ENCODE results near the gene ADGRB2. TPM values are rescaled to one million over a fixed set of nuclear protein-coding genes. Genes with fewer than 3 reads are reported as not detected.

ADGRB2 gene
- total RNA-seq, 4 donors from 2014 or later: 0.18 to 2.1 (median 0.86) TPM

DNA sequence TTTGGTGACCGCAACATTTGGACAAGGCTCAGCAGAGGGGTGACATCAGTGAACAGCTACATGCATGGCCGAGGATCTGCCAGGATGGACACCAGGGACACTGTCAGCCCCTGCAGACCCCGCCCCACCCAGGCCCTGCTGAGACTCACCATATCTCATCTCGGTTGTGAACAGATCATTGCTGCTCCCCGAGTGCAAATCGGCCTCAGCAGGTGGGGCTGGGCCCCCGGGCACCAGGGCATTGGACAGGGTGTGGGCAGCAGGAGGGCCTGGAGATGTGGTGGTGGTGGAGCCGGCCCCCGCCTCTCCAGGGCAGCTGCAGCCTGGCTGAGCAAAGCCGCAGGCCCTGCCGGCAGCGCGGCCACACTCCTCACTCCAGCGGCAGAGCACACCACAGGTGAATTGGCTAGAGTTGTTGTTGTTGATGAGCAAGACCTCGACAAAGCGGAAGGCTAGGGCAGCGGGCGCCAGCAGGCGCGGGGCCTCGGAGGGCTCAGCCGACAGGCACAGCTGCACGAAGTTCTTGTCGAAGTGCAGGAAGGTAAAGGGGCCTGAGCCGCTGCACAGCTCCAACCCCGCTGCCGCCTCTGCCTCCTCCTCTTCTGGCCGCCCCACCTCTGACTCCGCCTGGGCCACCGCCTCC, 8.2 kb downstream of the ADGRB2 start:
- no peak for DNase-seq
- TF ChIP-seq POLR2A (IDR thresholded peaks at IDR 0.05) (no peak), CTCF (IDR thresholded peaks at IDR 0.05) (no peak)
- no peaks in the 10 kb centered on the region for H3K36me3 ChIP-seq
- no peaks in the 10 kb centered on the region for H3K9me3 ChIP-seq
- H3K27ac ChIP-seq: no peak overlapping the region
- H3K4me1 ChIP-seq: peaks cover 11 to 22% (median 12%) of the 10 kb centered on the region in 3 donors
- intact Hi-C loops (cut with DNase I): no loop called here
- 86% methylated on average over 9 of the region's 30 CpGs; no CpG with 5 or more reads in 1 of the 2 donors for WGBS, 2 donors
- peaks cover 0 to 39% (median 0%) of the 10 kb centered on the region in 4 donors for H3K27me3 ChIP-seq
- no peak overlapping the region for H3K4me3 ChIP-seq

GRCh38 chr1:31755197-31755611, 8.9 kb downstream of the ADGRB2 start:
- WGBS, 2 donors: 19 to 41% methylated on average over 3 to 6 of the region's 9 CpGs
- intact Hi-C loops (cut with DNase I): no loop called here
- Histone ChIP-seq H3K27me3 (peaks cover 0 to 39% (median 0%) of the 10 kb centered on the region in 4 donors), H3K4me1 (peaks cover 7 to 15% (median 11%) of the 10 kb centered on the region in 3 donors), H3K36me3 (no peaks in the 10 kb centered on the region), H3K9me3 (no peaks in the 10 kb centered on the region), H3K27ac (no peak overlapping the region), H3K4me3 (no peak overlapping the region)
- DNase-seq: no peak
- TF ChIP-seq CTCF (IDR thresholded peaks at IDR 0.05): no peak
- TF ChIP-seq POLR2A (IDR thresholded peaks at IDR 0.05): no peak

DNA sequence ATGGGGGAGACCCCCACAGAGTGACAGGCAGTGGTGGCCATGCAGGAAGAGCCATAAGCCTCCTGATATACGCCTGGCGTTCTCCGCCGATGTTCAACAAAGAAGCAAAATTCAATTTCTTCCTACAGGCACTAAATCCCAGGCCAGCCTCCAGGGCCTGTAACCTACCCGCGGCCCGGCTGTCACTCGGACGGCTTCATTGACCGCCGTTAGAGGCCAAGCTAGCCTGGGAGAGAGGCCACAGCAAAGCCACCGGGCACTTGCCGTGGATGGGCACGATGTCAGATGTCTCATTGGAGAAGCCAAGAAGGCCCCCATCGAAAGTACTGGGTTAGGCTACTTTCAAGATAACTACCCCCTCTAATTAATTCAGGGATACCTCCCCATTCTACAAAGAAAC, 9.7 kb downstream of the ADGRB2 start:
- Histone ChIP-seq H3K27ac (no peak overlapping the region), H3K36me3 (no peaks in the 10 kb centered on the region), H3K4me1 (peaks cover 7 to 13% (median 11%) of the 10 kb centered on the region in 3 donors), H3K4me3 (no peak overlapping the region), H3K27me3 (peaks cover 0 to 38% (median 0%) of the 10 kb centered on the region in 4 donors), H3K9me3 (no peaks in the 10 kb centered on the region)
- TF ChIP-seq POLR2A (IDR thresholded peaks at IDR 0.05) (no peak), CTCF (IDR thresholded peaks at IDR 0.05) (no peak)
- DNase-seq: no peak
- intact Hi-C loops (cut with DNase I): no loop called here
- WGBS, 2 donors: 99% methylated on average over 10 of the region's 15 CpGs; no CpG with 5 or more reads in 1 of the 2 donors

- no peaks in the 10 kb centered on the region for H3K36me3 ChIP-seq
- intact Hi-C loops (cut with DNase I): no loop called here
- H3K4me1 ChIP-seq: peaks cover 7 to 13% (median 11%) of the 10 kb centered on the region in 3 donors
- H3K4me3 ChIP-seq: no peak overlapping the region
- peaks cover 0 to 38% (median 0%) of the 10 kb centered on the region in 4 donors for H3K27me3 ChIP-seq
- no peak for TF ChIP-seq CTCF (IDR thresholded peaks at IDR 0.05)
- TF ChIP-seq POLR2A (IDR thresholded peaks at IDR 0.05): no peak
- no peak overlapping the region for H3K27ac ChIP-seq
- WGBS, 2 donors: 33 to 49% methylated on average over 3 to 5 of the region's 9 CpGs
- DNase-seq: no peak
- no peaks in the 10 kb centered on the region for H3K9me3 ChIP-seq
These were observed 10.3 kb downstream of the ADGRB2 start for GRCh38 chr1:31753707-31754349.

DNA sequence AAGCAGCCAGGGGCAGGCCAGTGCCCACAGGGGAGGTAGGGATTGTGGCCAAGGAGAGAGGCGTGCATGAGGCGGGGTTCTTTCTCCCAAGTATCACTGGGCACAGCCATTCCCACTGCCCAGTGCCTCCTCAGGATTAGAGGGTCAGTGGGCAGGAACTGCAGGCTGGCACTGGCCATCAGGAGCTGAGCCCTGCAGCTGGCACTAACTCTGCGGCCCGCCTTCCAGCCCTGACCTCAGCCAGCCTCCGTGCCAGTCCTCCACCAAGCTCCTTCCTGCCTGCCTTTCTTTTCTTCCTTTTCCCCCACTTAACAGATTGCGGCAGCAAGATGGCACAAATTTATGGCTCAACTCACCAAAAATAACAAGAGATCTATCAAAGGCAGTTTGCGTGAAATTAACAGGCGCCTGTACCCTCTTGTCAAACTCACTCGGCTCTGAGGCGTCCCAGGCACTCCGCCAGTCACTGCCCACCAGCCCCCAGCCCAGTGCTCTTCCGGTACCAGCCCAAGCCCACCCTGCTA, 11.1 kb downstream of the ADGRB2 start:
- WGBS, 2 donors: 67 to 78% methylated on average over 8 to 12 of the region's 12 CpGs
- intact Hi-C loops (cut with DNase I): no loop called here
- Histone ChIP-seq H3K4me1 (peaks cover 7 to 13% (median 11%) of the 10 kb centered on the region in 3 donors), H3K4me3 (no peak overlapping the region), H3K36me3 (no peaks in the 10 kb centered on the region), H3K9me3 (no peaks in the 10 kb centered on the region), H3K27ac (peak overlapping the region in 1 of 4 donors; percentile 39), H3K27me3 (peaks cover 0 to 38% (median 0%) of the 10 kb centered on the region in 4 donors)
- no peak for DNase-seq
- TF ChIP-seq CTCF (IDR thresholded peaks at IDR 0.05) (no peak), POLR2A (IDR thresholded peaks at IDR 0.05) (no peak)

Measured in esophagus squamous epithelium (tissue), 5 donors.